H1 (cell line): ENCODE results near the gene SGK2. TPM values are rescaled to one million over a fixed set of nuclear protein-coding genes. Genes with fewer than 3 reads are reported as not detected.

Experiments used
- CTCF ChIA-PET: fragments of 300-600 bp; sonication (Branson Sonifier 250); formaldehyde crosslinking; loops from one replicate; lab custom pipeline; 2021; ENCODE audit not compliant: partially characterized antibody; lab: Charles Lee
- POLR2A ChIA-PET: fragments of 300-600 bp; sonication (Branson Sonifier 250); formaldehyde crosslinking; loops from one replicate; lab custom pipeline; 2021; ENCODE audit warnings: inconsistent platforms; ENCODE audit not compliant: partially characterized antibody; lab: Charles Lee
- DNase-seq, 2 experiments: peaks; one replicate each; pipeline versions ENCODE4 v3.0.0 to v3.0.0-alpha.2; 2010 to 2022; ENCODE audit warnings: low spot score in 2 of 2, low read depth in 1 of 2, mixed read lengths in 1 of 2
- FAIRE-seq: peaks from 2 replicates; lab custom pipeline; 2011; peaks lifted over from hg19 to GRCh38; lab: Jason Lieb, UNC
- H2AFZ ChIP-seq: 2 replicates; pipeline ENCODE4 v1.8.1; 2012; ENCODE audit warnings: low read length, inconsistent platforms
- H2AK5ac ChIP-seq: 2 replicates; pipeline ENCODE4 v1.6.1; 2013; ENCODE audit warnings: low read depth, low read length
- H2BK120ac ChIP-seq: replicated peaks from 2 replicates; pipeline ENCODE3; 2013; ENCODE audit warnings: low read depth, low read length, inconsistent platforms
- H2BK12ac ChIP-seq: 2 replicates; pipeline ENCODE4 v1.6.1; 2013; ENCODE audit warnings: low read depth, low read length
- H2BK15ac ChIP-seq: 2 replicates; pipeline ENCODE4 v1.6.1; 2013; ENCODE audit warnings: low read length
- H2BK20ac ChIP-seq: 2 replicates; pipeline ENCODE4 v1.6.1; 2013; ENCODE audit warnings: low read length
- H2BK5ac ChIP-seq: 2 replicates; pipeline ENCODE4 v1.6.1; 2013; ENCODE audit warnings: low read depth, low read length
- H3K14ac ChIP-seq: 2 replicates; pipeline ENCODE4 v1.6.1; 2013; ENCODE audit warnings: inconsistent platforms; ENCODE audit not compliant: insufficient read length
- H3K18ac ChIP-seq: 2 replicates; pipeline ENCODE4 v1.6.1; 2013; ENCODE audit warnings: low read length; ENCODE audit errors: extremely low read depth
- H3K23ac ChIP-seq: 2 replicates; pipeline ENCODE4 v1.6.1; 2013; ENCODE audit warnings: inconsistent platforms; ENCODE audit not compliant: insufficient read length
- H3K23me2 ChIP-seq: 2 replicates; pipeline ENCODE4 v1.6.1; 2013; ENCODE audit warnings: low read depth, low read length
- H3K27ac ChIP-seq: 2 replicates; pipeline ENCODE4 v1.6.1; 2011; ENCODE audit warnings: low read depth, low read length, inconsistent platforms
- H3K27me3 ChIP-seq, 4 experiments: replicated peaks in 1 of 4; 1 replicate in 1 of 4; 2 replicates in 3 of 4; pipeline versions ENCODE4 v1.6.1 to v1.8.1; 2011 to 2013; ENCODE audit warnings: low read length in 3 of 4, mild to moderate bottlenecking in 3 of 4, inconsistent platforms in 2 of 4, mixed read lengths in 2 of 4, moderate library complexity in 1 of 4; ENCODE audit not compliant: control insufficient read depth in 3 of 4, insufficient read depth in 3 of 4; ENCODE audit errors: extremely low read depth in 1 of 4
- H3K36me3 ChIP-seq, 4 experiments: 2 replicates each; pipeline versions ENCODE4 v1.6.1 to v1.8.1; 2011 to 2013; ENCODE audit warnings: mild to moderate bottlenecking in 4 of 4, low read length in 3 of 4, moderate library complexity in 2 of 4, control low read depth in 1 of 4, inconsistent platforms in 1 of 4; ENCODE audit not compliant: insufficient read depth in 4 of 4, control insufficient read depth in 2 of 4
- H3K4ac ChIP-seq: replicated peaks from 2 replicates; pipeline ENCODE3; 2013; ENCODE audit warnings: low read length, low read depth, mixed read lengths, inconsistent platforms; ENCODE audit not compliant: insufficient read length
- H3K4me1 ChIP-seq, 4 experiments: replicated peaks in 1 of 4; 1 replicate in 1 of 4; 2 replicates in 3 of 4; pipeline versions ENCODE4 v1.6.1 to v1.8.1; 2011 to 2013; ENCODE audit warnings: low read length in 3 of 4, inconsistent platforms in 2 of 4, mixed read lengths in 1 of 4; ENCODE audit not compliant: insufficient read depth in 4 of 4, control insufficient read depth in 3 of 4
- H3K4me2 ChIP-seq, 2 experiments: 2 replicates each; pipeline versions ENCODE4 v1.6.1 to v1.8.1; 2011 to 2013; ENCODE audit warnings: low read depth in 2 of 2, low read length in 2 of 2, control low read depth in 1 of 2, inconsistent platforms in 1 of 2, mild to moderate bottlenecking in 1 of 2; ENCODE audit not compliant: insufficient read depth in 1 of 2
- H3K4me3 ChIP-seq, 4 experiments: fragments of 200-600, 300-600 bp in 1 of 4; sonication (generic), shearing (Covaris generic), sonication (Bioruptor Twin) in 1 of 4; 2 replicates each; pipeline versions ENCODE4 v1.5.1 to v1.8.1; 2011 to 2016; ENCODE audit warnings: low read length in 4 of 4, low read depth in 3 of 4, control low read depth in 2 of 4, inconsistent platforms in 2 of 4, mild to moderate bottlenecking in 2 of 4, mixed read lengths in 1 of 4, moderate library complexity in 1 of 4; ENCODE audit not compliant: insufficient read depth in 2 of 4; ENCODE audit errors: extremely low read depth in 1 of 4
- H3K56ac ChIP-seq: replicated peaks from 2 replicates; pipeline ENCODE3; 2013; ENCODE audit warnings: low read depth, mild to moderate bottlenecking, mixed read lengths, low read length, inconsistent platforms; ENCODE audit not compliant: insufficient read length
- H3K79me1 ChIP-seq: 2 replicates; pipeline ENCODE4 v1.6.1; 2013; ENCODE audit warnings: low read depth, low read length, control low read depth
- H3K79me2 ChIP-seq, 2 experiments: 2 replicates each; pipeline versions ENCODE4 v1.6.1 to v1.8.1; 2012 to 2013; ENCODE audit warnings: low read length in 2 of 2, mild to moderate bottlenecking in 2 of 2, inconsistent platforms in 1 of 2; ENCODE audit not compliant: insufficient read depth in 2 of 2, control insufficient read depth in 1 of 2
- H3K9ac ChIP-seq, 4 experiments: replicated peaks in 1 of 4; 1 replicate in 1 of 4; 2 replicates in 3 of 4; pipeline versions ENCODE4 v1.6.1 to v1.8.1; 2011 to 2013; ENCODE audit warnings: low read depth in 3 of 4, low read length in 3 of 4, control low read depth in 2 of 4, mild to moderate bottlenecking in 2 of 4, moderate library complexity in 2 of 4, inconsistent platforms in 1 of 4; ENCODE audit errors: extremely low read depth in 1 of 4
- H3K9me3 ChIP-seq, 2 experiments: 2 replicates each; pipeline versions ENCODE4 v1.6.1 to v1.8.1; 2012 to 2013; ENCODE audit warnings: mild to moderate bottlenecking in 2 of 2, moderate library complexity in 2 of 2, control low read depth in 1 of 2, inconsistent platforms in 1 of 2, low read depth in 1 of 2, low read length in 1 of 2, mixed read lengths in 1 of 2; ENCODE audit not compliant: insufficient read depth in 2 of 2
- H4K20me1 ChIP-seq, 2 experiments: replicated peaks in 1 of 2; 2 replicates each; pipeline versions ENCODE3 to v1.8.1; 2011 to 2013; ENCODE audit warnings: inconsistent platforms in 2 of 2, low read length in 2 of 2, mild to moderate bottlenecking in 1 of 2; ENCODE audit not compliant: insufficient read depth in 2 of 2, control insufficient read depth in 1 of 2
- H4K5ac ChIP-seq: 2 replicates; pipeline ENCODE4 v1.6.1; 2013; ENCODE audit warnings: low read length, low read depth, mixed read lengths, inconsistent platforms; ENCODE audit not compliant: insufficient read length
- H4K8ac ChIP-seq: 2 replicates; pipeline ENCODE4 v1.8.0; 2013; ENCODE audit warnings: mild to moderate bottlenecking, moderate library complexity, low read length, inconsistent platforms; ENCODE audit not compliant: insufficient read depth; ENCODE audit errors: extremely low read depth
- H4K91ac ChIP-seq: replicated peaks from 2 replicates; pipeline ENCODE3; 2013; ENCODE audit warnings: low read length, mixed read lengths, inconsistent platforms; ENCODE audit not compliant: insufficient read length
- CEBPB ChIP-seq: IDR thresholded peaks from 2 replicates; pipeline ENCODE4 v1.6.1; 2012; ENCODE audit warnings: low read depth, low read length
- CTBP2 ChIP-seq: IDR thresholded peaks from 2 replicates; pipeline ENCODE4 v1.7.0; 2011; ENCODE audit warnings: borderline replicate concordance, mild to moderate bottlenecking, moderate library complexity, mixed read lengths, low read length; ENCODE audit not compliant: insufficient read depth, insufficient read length
- EP300 ChIP-seq, 2 experiments: IDR thresholded peaks; 1 replicate in 1 of 2; 2 replicates in 1 of 2; pipeline ENCODE4 v1.6.1; 2011 to 2012; ENCODE audit warnings: low read depth in 2 of 2, low read length in 2 of 2, mild to moderate bottlenecking in 2 of 2, borderline replicate concordance in 1 of 2, inconsistent platforms in 1 of 2, moderate library complexity in 1 of 2
- HDAC2 ChIP-seq, 2 experiments: fragments of 300-600 bp in 1 of 2; sonication (generic) in 1 of 2; IDR thresholded peaks; 2 replicates each; pipeline ENCODE4 v1.6.1; 2011 to 2012; ENCODE audit warnings: low read depth in 2 of 2, low read length in 2 of 2, mild to moderate bottlenecking in 2 of 2, moderate library complexity in 2 of 2, borderline replicate concordance in 1 of 2, inconsistent platforms in 1 of 2
- JUND ChIP-seq: IDR thresholded peaks from 2 replicates; pipeline ENCODE4 v1.6.1; 2011; ENCODE audit warnings: mild to moderate bottlenecking, improper control_type of control experiment, low read length
- KDM1A ChIP-seq: fragments of 200-600, 300-600 bp; sonication (generic); IDR thresholded peaks from 2 replicates; pipeline ENCODE4 v1.7.1; 2016; ENCODE audit warnings: mild to moderate bottlenecking, low read length, borderline replicate concordance
- KDM4A ChIP-seq: IDR thresholded peaks from one replicate; pipeline ENCODE4 v1.7.1; 2012; ENCODE audit warnings: low read depth, mild to moderate bottlenecking, moderate library complexity, low read length, inconsistent platforms; ENCODE audit not compliant: severe bottlenecking
- MAFK ChIP-seq: IDR thresholded peaks from 2 replicates; pipeline ENCODE4 v1.6.1; 2012; ENCODE audit warnings: low read depth, mild to moderate bottlenecking, improper control_type of control experiment, low read length
- SP1 ChIP-seq: IDR thresholded peaks from 2 replicates; pipeline ENCODE4 v1.6.1; 2011; ENCODE audit warnings: low read depth, low read length
- SP2 ChIP-seq: IDR thresholded peaks from 2 replicates; pipeline ENCODE4 v1.6.1; 2012; ENCODE audit warnings: mild to moderate bottlenecking, low read length, inconsistent platforms
- SRF ChIP-seq: IDR thresholded peaks from 2 replicates; pipeline ENCODE4 v1.6.1; 2011; ENCODE audit warnings: mild to moderate bottlenecking, low read depth, low read length, moderate library complexity
- SUZ12 ChIP-seq: fragments of 200-600 bp; sonication (generic); IDR thresholded peaks from 2 replicates; pipeline ENCODE4 v1.6.1; 2012; ENCODE audit warnings: mild to moderate bottlenecking, inconsistent platforms, low read length, moderate library complexity, mixed read lengths
- TBP ChIP-seq: IDR thresholded peaks from 2 replicates; pipeline ENCODE4 v1.6.1; 2011; ENCODE audit warnings: low read depth, low read length, improper control_type of control experiment
- TCF12 ChIP-seq: IDR thresholded peaks from 2 replicates; pipeline ENCODE4 v1.6.1; 2011; ENCODE audit warnings: low read depth, mild to moderate bottlenecking, low read length
- ZNF274 ChIP-seq: IDR thresholded peaks from 2 replicates; pipeline ENCODE4 v1.7.0; 2012; ENCODE audit warnings: low read length, borderline replicate concordance; ENCODE audit errors: extremely low read depth
- WGBS, 2 experiments: shearing (Covaris generic) in 1 of 2; methylation state at CpG; one replicate each; pipeline versions ENCODE4 v1.1.6 to v1.1.7; 2013 to 2015; ENCODE audit warnings: low lambda C conversion rate in 2 of 2, mixed read lengths in 2 of 2, inconsistent platforms in 1 of 2, low coverage in 1 of 2, missing lambda C conversion rate in 1 of 2; ENCODE audit not compliant: insufficient replicate concordance in 2 of 2, insufficient coverage in 1 of 2, insufficient read length in 1 of 2; ENCODE audit errors: extremely low coverage in 1 of 2, missing lambda C conversion rate in 1 of 2; 5-methylcytosine and 5-hydroxymethylcytosine counted together
- polyA plus RNA-seq, 7 experiments: library from polyadenylated mRNA; depleted of rRNA in 3 of 7; stranded (reverse) in 5 of 7; unstranded in 2 of 7; fragments of >200 nt in 5 of 7; fragments of 200-250 nt in 2 of 7; gene quantifications; 1 replicate in 5 of 7; 2 replicates in 1 of 7; 4 replicates in 1 of 7; pipeline versions ENCODE4 v1.2.1 to v1.2.3, GENCODE V29; 2011 to 2013; ENCODE audit warnings: missing spikeins in 2 of 7, mixed read lengths in 2 of 7
- total RNA-seq: library from RNA; stranded (reverse); fragmentation: NEBNext Ultra II Directional; extraction: Animal tissue kit (Norgen Biotek cat#: 25700); gene quantifications from 2 replicates; pipeline ENCODE4 v1.2.1, GENCODE V29; 2021

The SGK2 gene
- total and polyA plus RNA-seq, 2 of the 8 experiments (the other 6 are each of a cell fraction or from before 2014, with no cell fraction given), result 0.21 TPM; not detected in 1

GRCh38 chr20:43570496-43570895, 11.7 kb downstream of the SGK2 start:
- Histone ChIP-seq H3K4me1 (no peaks in the 10 kb centered on the region), H2BK120ac (no peak overlapping the region), H3K4me2 (no peak overlapping the region), H2BK20ac (no peak overlapping the region), H2AFZ (no peak overlapping the region), H3K23ac (no peak overlapping the region), H4K5ac (no peak overlapping the region), H3K9ac (no peak overlapping the region), H2AK5ac (no peak overlapping the region), H3K4me3 (no peak overlapping the region), H3K9me3 (no peaks in the 10 kb centered on the region), H2BK12ac (no peak overlapping the region), H4K8ac (no peak overlapping the region), H3K27me3 (no peaks in the 10 kb centered on the region), H3K27ac (no peak overlapping the region), H4K20me1 (no peaks in the 10 kb centered on the region), H3K14ac (no peak overlapping the region), H3K56ac (no peak overlapping the region), H2BK15ac (no peak overlapping the region), H3K4ac (no peak overlapping the region), H3K18ac (no peak overlapping the region), H3K36me3 (no peaks in the 10 kb centered on the region), H3K23me2 (no peaks in the 10 kb centered on the region), H3K79me2 (no peaks in the 10 kb centered on the region), H3K79me1 (no peaks in the 10 kb centered on the region), H2BK5ac (no peak overlapping the region), H4K91ac (no peak overlapping the region)
- no peak for DNase-seq
- no peak for FAIRE-seq
- ChIA-PET POLR2A (interaction anchor here (0.7 to 1.6 kb wide), 4 partner anchors 13 to 55 kb away, joined by 3 to 4 read pairs (median 3); partner anchors contain the start of gene IFT52), CTCF (interaction anchor here (0.9 to 7.7 kb wide), 4 partner anchors 11 to 32 kb away, joined by 3 to 43 read pairs (median 6); partner anchors contain the start of gene SGK2)
- WGBS, 2 experiments, result 90% methylated on average over 10 of the region's 10 CpGs; no CpG with 5 or more reads in 1 of the 2 experiments
- TF ChIP-seq TBP, result no peak
- no peak for TF ChIP-seq KDM1A
- no peak for TF ChIP-seq JUND
- TF ChIP-seq TCF12, result no peak
- TF ChIP-seq SUZ12, result no peak
- TF ChIP-seq MAFK, result no peak
- no peak for TF ChIP-seq CEBPB
- TF ChIP-seq ZNF274, result no peak
- no peak for TF ChIP-seq EP300 (IDR thresholded peaks at IDR 0.05; ENCODE audit: borderline replicate concordance in 1 of 2, low read depth in 2 of 2, low read length in 2 of 2)
- no peak for TF ChIP-seq KDM4A
- TF ChIP-seq HDAC2 (IDR thresholded peaks at IDR 0.05; ENCODE audit: borderline replicate concordance in 1 of 2, low read depth in 2 of 2, low read length in 2 of 2), result no peak
- TF ChIP-seq CTBP2, result no peak
- TF ChIP-seq SP1, result no peak
- TF ChIP-seq SP2, result no peak
- TF ChIP-seq SRF, result no peak
